ENCODE measurements around the gene SH3GL2.

GRCh38 chr9:17752021-17752420, 173.2 kb downstream of the SH3GL2 start:
- TF ChIP-seq CTCF (IDR thresholded peaks at IDR 0.05): no peak
- no peak for TF ChIP-seq POLR2A (IDR thresholded peaks at IDR 0.05)

Data from thyroid gland (tissue), 4 donors.